Psoas muscle (tissue), 8 donors: Measurements from ENCODE around the gene MISFA. TPM values are rescaled to one million over a fixed set of nuclear protein-coding genes. Genes with fewer than 3 reads are reported as not detected.
A peak's percentile ranks its signal among the peaks of the same experiment; 100 is the strongest.
"Not testable (repeated sequence)": the region's sequence is repeated elsewhere in the genome, so short reads cannot be mapped to it uniquely, and the experiment has no call there.

Source experiments
- ATAC-seq, 4 donors: fragments of 200-7000 bp; cut with Tn5 transposase; one replicate each; pipeline ENCODE4 v1.9.1; 2020; ENCODE audit warnings: moderate library complexity in 3 of 4, mild to moderate bottlenecking in 2 of 4
- DNase-seq, 2 donors: peaks; one replicate each; pipeline ENCODE4 v3.0.0-alpha.2; 2020
- H3K27ac ChIP-seq: fragments of 200-600 bp; one replicate; pipeline ENCODE4 v1.8.0; 2022
- H3K27me3 ChIP-seq, 3 donors: fragments of 200-600 bp in 1 of 3; one replicate each; pipeline versions ENCODE4 v1.6.1 to v1.8.0; 2013 to 2022; ENCODE audit warnings: low read length in 2 of 3, mild to moderate bottlenecking in 2 of 3, moderate library complexity in 1 of 3; ENCODE audit not compliant: insufficient read depth in 3 of 3
- H3K36me3 ChIP-seq, 2 donors: fragments of 200-600 bp in 1 of 2; one replicate each; pipeline versions ENCODE4 v1.6.1 to v1.8.0; 2013 to 2022; ENCODE audit warnings: low read depth in 1 of 2, mild to moderate bottlenecking in 1 of 2, moderate library complexity in 1 of 2; ENCODE audit not compliant: insufficient read depth in 1 of 2
- H3K4me1 ChIP-seq: fragments of 200-600 bp; one replicate; pipeline ENCODE4 v1.8.0; 2022
- H3K4me3 ChIP-seq: fragments of 200-600 bp; one replicate; pipeline ENCODE4 v1.8.0; 2022; ENCODE audit warnings: mild to moderate bottlenecking
- H3K9me3 ChIP-seq: fragments of 200-600 bp; one replicate; pipeline ENCODE4 v1.8.0; 2022
- WGBS, 3 donors: extraction: QIAGEN DNeasy Blood & Tissue Kit; methylation state at CpG; one replicate each; pipeline versions ENCODE4 v1.1.6 to v1.1.7; 2013; 5-methylcytosine and 5-hydroxymethylcytosine counted together
- intact Hi-C, 2 donors: fragments of 100-400 bp; cut with DNase I; formaldehyde crosslinking; loops; one replicate each; pipeline versions ENCODE4 v1.11.0 to v1.14.2; 2022
- polyA plus RNA-seq, 3 donors: library from polyadenylated mRNA; stranded (reverse); fragments of 200-250 nt; gene quantifications; one replicate each; pipeline ENCODE4 v1.2.3, GENCODE V29; 2013
- total RNA-seq, 4 donors: library from RNA; stranded (reverse); fragmentation: NEBNext Ultra II Directional in 2 of 4; extraction: Animal tissue kit (Norgen Biotek cat#: 25700) in 2 of 4; gene quantifications; one replicate each; pipeline versions ENCODE4 v1.2.1 to v1.2.4, GENCODE V29; 2021 to 2023
- TF ChIP-seq, protein P1 (sequence below): fragments of 200-600 bp; IDR thresholded peaks from one replicate; pipeline ENCODE4 v1.8.0; 2022; ENCODE audit warnings: antibody characterized with exemption
- donor health status: healthy with polysubstance abuse.
- donor health status: DM: no; HTN: no; CAD: no; lungs with moderate emphysema.
- donor health status: Bipolar disorder and iron deficiency.
- donor health status: healthy.
- donor health status: DM: yes; HTN: yes; CAD: no.
- donor health status: DM: no; HTN: no; CAD: no.
- donor health status: DM: no; HTN: no; CAD: no.
- donor health status: DM: yes; HTN: yes; CAD: no.

The MISFA gene
- total and polyA plus RNA-seq, 7 donors, result 1.4 to 7.2 (median 5.8) TPM

DNA sequence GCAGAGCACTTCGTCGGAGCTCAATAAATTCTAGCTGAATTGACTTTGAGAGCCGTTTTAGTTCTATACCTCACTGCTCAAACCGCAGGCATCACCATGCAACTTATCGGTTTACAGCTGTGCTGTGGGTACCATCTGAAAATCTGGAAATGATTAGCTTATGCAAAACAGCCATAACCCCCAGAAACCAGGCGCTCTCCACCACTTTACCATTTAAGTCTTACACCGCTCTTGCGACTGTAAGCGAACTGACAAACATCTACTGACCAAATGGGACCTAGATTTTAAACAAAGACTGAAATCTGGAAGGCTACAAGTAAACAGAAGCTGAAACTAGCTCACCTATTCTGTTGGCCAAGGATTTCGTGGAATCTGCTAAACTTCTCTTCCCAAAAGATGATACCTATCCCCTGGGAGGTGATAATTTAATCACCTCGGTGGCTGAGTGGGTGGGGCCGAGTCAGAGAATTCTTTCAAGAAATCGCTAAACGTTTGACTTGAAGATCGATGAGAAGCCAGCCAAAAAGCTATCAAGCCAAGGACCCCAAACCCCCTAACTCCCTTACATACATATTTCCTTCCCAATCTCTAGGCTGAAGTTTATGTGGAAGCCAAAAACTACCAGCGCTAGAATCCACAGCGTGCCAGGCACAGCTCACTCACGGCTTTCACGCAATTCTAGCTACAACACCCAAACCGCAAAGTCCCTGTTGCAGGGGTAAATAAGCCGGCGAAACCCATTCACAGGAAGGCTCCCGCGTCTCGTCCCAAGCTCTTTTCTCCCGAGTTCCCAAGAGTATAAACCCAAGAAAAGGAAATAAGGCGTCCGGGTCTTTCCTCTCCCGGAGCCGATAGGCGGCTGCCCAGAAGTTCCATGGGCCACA, 33.9 kb downstream of the MISFA start:
- ATAC-seq (no peak), DNase-seq (peak in 1 of 2 donors; percentile 12)
- H3K9me3 ChIP-seq, result no peaks in the 10 kb centered on the region
- H3K27ac ChIP-seq, result peak overlapping the region; percentile 93
- no peaks in the 10 kb centered on the region for H3K27me3 ChIP-seq
- TF ChIP-seq, protein P1, sequence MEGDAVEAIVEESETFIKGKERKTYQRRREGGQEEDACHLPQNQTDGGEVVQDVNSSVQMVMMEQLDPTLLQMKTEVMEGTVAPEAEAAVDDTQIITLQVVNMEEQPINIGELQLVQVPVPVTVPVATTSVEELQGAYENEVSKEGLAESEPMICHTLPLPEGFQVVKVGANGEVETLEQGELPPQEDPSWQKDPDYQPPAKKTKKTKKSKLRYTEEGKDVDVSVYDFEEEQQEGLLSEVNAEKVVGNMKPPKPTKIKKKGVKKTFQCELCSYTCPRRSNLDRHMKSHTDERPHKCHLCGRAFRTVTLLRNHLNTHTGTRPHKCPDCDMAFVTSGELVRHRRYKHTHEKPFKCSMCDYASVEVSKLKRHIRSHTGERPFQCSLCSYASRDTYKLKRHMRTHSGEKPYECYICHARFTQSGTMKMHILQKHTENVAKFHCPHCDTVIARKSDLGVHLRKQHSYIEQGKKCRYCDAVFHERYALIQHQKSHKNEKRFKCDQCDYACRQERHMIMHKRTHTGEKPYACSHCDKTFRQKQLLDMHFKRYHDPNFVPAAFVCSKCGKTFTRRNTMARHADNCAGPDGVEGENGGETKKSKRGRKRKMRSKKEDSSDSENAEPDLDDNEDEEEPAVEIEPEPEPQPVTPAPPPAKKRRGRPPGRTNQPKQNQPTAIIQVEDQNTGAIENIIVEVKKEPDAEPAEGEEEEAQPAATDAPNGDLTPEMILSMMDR, result no peak
- H3K4me1 ChIP-seq, result peaks cover 11% of the 10 kb centered on the region
- intact Hi-C loops, result loop anchor here (2.0 to 10.0 kb wide), 5 partner anchors 45 to 311 kb away; partner anchors contain the start of genes GTF2H1 (in 2 of the 2), HPS5 (in 2 of the 2) and UEVLD (in 2 of the 2)
- H3K36me3 ChIP-seq, result no peaks in the 10 kb centered on the region
- peak overlapping the region; percentile 89 for H3K4me3 ChIP-seq
- WGBS, 3 donors, result 7 to 8% (median 7%) methylated on average over 31 of the region's 31 CpGs

DNA sequence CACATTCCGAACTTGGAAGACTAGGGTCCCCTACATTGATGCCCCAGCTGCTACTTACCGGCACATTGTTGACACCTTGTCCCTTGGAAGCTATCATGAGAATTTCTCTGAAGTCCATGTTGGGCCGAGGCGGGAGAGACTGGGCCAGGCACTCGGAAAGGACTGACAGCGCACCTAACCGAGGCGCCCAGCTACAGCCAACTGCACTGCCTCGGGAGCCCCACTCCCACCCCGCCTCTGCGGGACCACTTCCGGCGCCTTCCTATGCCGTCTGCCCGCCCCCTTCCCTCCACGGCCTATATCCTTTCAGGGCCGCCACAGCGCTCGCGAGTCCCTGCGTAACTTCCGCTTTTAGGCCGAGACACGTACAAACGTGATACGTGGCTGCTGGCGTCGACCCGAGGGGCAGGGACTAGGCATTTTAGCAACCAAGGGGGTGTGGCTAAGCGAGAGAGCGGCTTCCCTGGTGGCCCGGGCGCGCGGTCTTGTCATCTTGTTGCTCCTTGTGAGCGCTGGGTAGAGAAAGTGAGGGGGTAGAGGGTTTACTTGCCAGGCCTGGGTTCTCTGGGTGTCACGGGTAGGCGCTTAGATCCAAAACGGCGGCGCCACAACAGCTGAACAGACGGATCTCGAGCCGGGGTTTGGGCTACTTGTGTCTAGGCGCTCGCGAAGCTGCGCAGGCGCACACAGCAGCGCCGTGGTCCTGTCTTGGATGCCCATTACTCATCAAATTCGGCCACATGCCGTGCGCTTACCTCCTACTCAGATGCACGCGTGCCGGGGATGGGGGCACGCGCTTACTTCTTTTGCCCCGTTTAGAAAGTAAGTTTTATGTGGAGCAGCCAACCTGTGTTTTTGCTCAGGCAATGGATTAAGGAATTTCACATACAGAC, 34.8 kb downstream of the MISFA start, which contains the start of gene SPTY2D1:
Gene SPTY2D1 (minus strand): TSS at position 203 of the 893 bp plus-strand sequence. CDS start 85 bp downstream, at position 118.
- ATAC-seq (peak; percentile 99), DNase-seq (peak; percentile 99 to 100)
- peak within 1 kb of the TSS; percentile 89 for H3K4me3 ChIP-seq
- H3K36me3 ChIP-seq, result no peaks in the 10 kb centered on the region
- TF ChIP-seq, protein P1, result no peak
- no peaks in the 10 kb centered on the region for H3K27me3 ChIP-seq
- intact Hi-C loops, result loop anchor here (2.0 to 10.0 kb wide), 5 partner anchors 46 to 312 kb away; partner anchors contain the start of genes GTF2H1 (in 2 of the 2), HPS5 (in 2 of the 2) and UEVLD (in 2 of the 2)
- H3K9me3 ChIP-seq, result no peaks in the 10 kb centered on the region
- peaks cover 11% of the 10 kb centered on the region for H3K4me1 ChIP-seq
- 0% methylated on average over 59 to 60 of the region's 60 CpGs for WGBS, 3 donors
- H3K27ac ChIP-seq, result peak within 1 kb of the TSS; percentile 93

DNA sequence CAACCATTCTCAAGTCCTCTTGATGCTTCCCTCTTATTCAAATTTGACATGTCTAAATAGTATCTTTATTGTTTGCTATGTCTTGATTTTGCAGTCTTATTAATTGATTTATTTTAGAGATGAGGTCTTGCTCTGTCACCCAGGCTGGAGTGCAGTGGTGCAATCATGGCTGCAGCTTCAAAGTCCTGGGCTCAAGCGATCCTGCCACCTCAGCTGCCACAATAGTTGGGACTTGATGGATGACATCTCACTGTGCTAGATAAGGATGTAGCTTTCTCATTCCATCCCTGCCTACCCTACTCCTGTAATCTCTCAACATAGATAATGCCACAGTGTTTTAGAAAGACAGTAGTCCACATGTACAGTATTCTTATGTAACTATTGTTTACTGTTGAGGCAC, 42.1 kb downstream of the MISFA start:
- Histone ChIP-seq H3K36me3 (no peaks in the 10 kb centered on the region), H3K9me3 (no peaks in the 10 kb centered on the region), H3K4me1 (no peaks in the 10 kb centered on the region), H3K27ac (no peak overlapping the region), H3K4me3 (no peak overlapping the region), H3K27me3 (no peaks in the 10 kb centered on the region)
- intact Hi-C loops, result no loop called here
- DNase-seq (no peak), ATAC-seq (no peak)
- TF ChIP-seq, protein P1, result no peak
- WGBS, 3 donors, result 65 to 74% (median 69%) methylated on average over 1 of the region's 1 CpG

DNA sequence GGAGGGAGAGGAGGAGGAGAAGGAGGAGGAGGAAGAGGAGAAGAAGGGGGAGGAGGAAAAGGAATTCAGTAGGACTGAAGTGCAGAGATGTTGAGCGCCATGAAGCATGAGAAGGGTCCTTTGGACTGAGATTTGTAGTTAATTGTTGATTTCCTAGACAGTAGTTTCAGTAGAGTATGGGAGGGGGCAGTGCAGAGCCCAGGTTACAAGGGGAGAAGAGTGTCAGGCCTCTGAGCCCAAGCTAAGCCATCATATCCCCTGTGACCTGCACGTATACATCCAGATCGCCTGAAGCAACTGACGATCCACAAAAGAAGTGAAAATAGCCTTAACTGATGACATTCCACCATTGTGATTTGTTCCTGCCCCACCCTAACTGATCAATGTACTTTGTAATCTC, 43.4 kb downstream of the MISFA start:
- DNase-seq, intact Hi-C loops, H3K9me3 ChIP-seq, H3K27ac ChIP-seq, H3K27me3 ChIP-seq, H3K36me3 ChIP-seq, H3K4me1 ChIP-seq, ATAC-seq, H3K4me3 ChIP-seq: not testable (repeated sequence)
- WGBS, 3 donors, result 66 to 72% (median 72%) methylated on average over 4 of the region's 4 CpGs
